Neural cell (in vitro differentiated cells): ENCODE measurements around the gene HBA2. TPM values are rescaled to one million over a fixed set of nuclear protein-coding genes. Genes with fewer than 3 reads are reported as not detected.

Experiments used
- H2AFZ ChIP-seq: fragments of 200-600, 300-800 bp; sonication (generic), shearing (Covaris generic); 2 replicates; pipeline ENCODE4 v1.6.0; 2014; ENCODE audit warnings: low read depth, mild to moderate bottlenecking, antibody characterized with exemption, low read length, moderate library complexity
- H3F3A ChIP-seq: fragments of 200-600 bp; shearing (Covaris generic); 2 replicates; pipeline ENCODE4 v1.6.1; 2016; ENCODE audit warnings: mild to moderate bottlenecking, moderate library complexity, mixed read lengths, antibody characterized with exemption, low read length; ENCODE audit not compliant: insufficient read depth, poor library complexity, severe bottlenecking
- H3K27ac ChIP-seq: fragments of 200-600, 300-800 bp; sonication (generic), shearing (Covaris generic); 2 replicates; pipeline ENCODE4 v1.5.1; 2014; ENCODE audit warnings: mild to moderate bottlenecking, low read length, moderate library complexity
- H3K27me3 ChIP-seq: fragments of 300-800, 200-600 bp; sonication (generic), shearing (Covaris generic); 2 replicates; pipeline ENCODE4 v1.6.0; 2014; ENCODE audit warnings: mild to moderate bottlenecking, low read depth, low read length, moderate library complexity; ENCODE audit not compliant: insufficient read depth
- H3K36me3 ChIP-seq: fragments of 300-800, 200-600 bp; sonication (generic), shearing (Covaris generic); 2 replicates; pipeline ENCODE4 v1.5.1; 2014; ENCODE audit warnings: mild to moderate bottlenecking, antibody characterized with exemption, low read length, moderate library complexity; ENCODE audit not compliant: insufficient read depth
- H3K4me2 ChIP-seq: fragments of 300-800, 200-600 bp; sonication (generic), shearing (Covaris generic); 2 replicates; pipeline ENCODE4 v1.6.0; 2014; ENCODE audit warnings: mild to moderate bottlenecking, low read length
- H3K4me3 ChIP-seq: fragments of 300-800, 200-600 bp; sonication (generic), shearing (Covaris generic); 2 replicates; pipeline ENCODE4 v1.5.1; 2014; ENCODE audit warnings: mild to moderate bottlenecking, low read length, moderate library complexity
- H3K79me2 ChIP-seq: fragments of 200-600 bp; shearing (Covaris generic); replicated peaks from 2 replicates; pipeline ENCODE4 v1.6.0; 2014; ENCODE audit warnings: mild to moderate bottlenecking, low read length, moderate library complexity; ENCODE audit not compliant: insufficient read depth
- H3K9ac ChIP-seq: fragments of 300-800, 200-600 bp; sonication (generic), shearing (Covaris generic); 2 replicates; pipeline ENCODE4 v1.6.1; 2016; ENCODE audit warnings: mild to moderate bottlenecking, low read length, mixed read lengths
- H3K9me2 ChIP-seq: fragments of 200-600 bp; shearing (Covaris generic); 2 replicates; pipeline ENCODE4 v1.6.1; 2016; ENCODE audit warnings: mild to moderate bottlenecking, low read length, mixed read lengths; ENCODE audit not compliant: insufficient read depth
- H3K9me3 ChIP-seq: fragments of 200-600, 300-800 bp; sonication (generic), shearing (Covaris generic); 2 replicates; pipeline ENCODE4 v1.6.1; 2016; ENCODE audit warnings: mild to moderate bottlenecking, mixed run types, low read length, moderate library complexity, mixed read lengths
- H4K20me1 ChIP-seq: fragments of 200-600 bp; shearing (Covaris generic); 2 replicates; pipeline ENCODE4 v1.6.1; 2016; ENCODE audit warnings: mild to moderate bottlenecking, mixed run types; ENCODE audit not compliant: insufficient read depth
- EP300 ChIP-seq: fragments of 450-650 bp; conservative IDR thresholded peaks from 2 replicates; pipeline ENCODE4 v1.6.1; 2014; ENCODE audit warnings: antibody characterized with exemption, mild to moderate bottlenecking, moderate library complexity; ENCODE audit not compliant: poor library complexity, severe bottlenecking
- EZH2 ChIP-seq: fragments of 200-600, 300-800 bp; shearing (Covaris generic), sonication (generic); IDR thresholded peaks from 2 replicates; pipeline ENCODE4 v1.6.1; 2014; ENCODE audit warnings: antibody characterized with exemption, low read length, borderline replicate concordance, mild to moderate bottlenecking; ENCODE audit not compliant: insufficient read depth, poor library complexity, severe bottlenecking
- MXI1 ChIP-seq: fragments of 450-650 bp; conservative IDR thresholded peaks from 2 replicates; pipeline ENCODE4 v1.6.1; 2014; ENCODE audit warnings: antibody characterized with exemption, mild to moderate bottlenecking; ENCODE audit not compliant: poor library complexity, severe bottlenecking
- POLR2AphosphoS5 ChIP-seq: IDR thresholded peaks from 2 replicates; pipeline ENCODE4 v1.6.1; 2012
- RAD21 ChIP-seq: fragments of 450-650 bp; conservative IDR thresholded peaks from 2 replicates; pipeline ENCODE4 v1.6.1; 2014; ENCODE audit warnings: antibody characterized with exemption, mild to moderate bottlenecking, moderate library complexity
- REST ChIP-seq: IDR thresholded peaks from 2 replicates; pipeline ENCODE4 v1.6.1; 2012; ENCODE audit warnings: borderline replicate concordance
- SMC3 ChIP-seq: fragments of 450-650 bp; conservative IDR thresholded peaks from 2 replicates; pipeline ENCODE4 v1.6.1; 2014; ENCODE audit warnings: antibody characterized with exemption, mild to moderate bottlenecking, moderate library complexity; ENCODE audit not compliant: poor library complexity
- TAF1 ChIP-seq: IDR thresholded peaks from 2 replicates; pipeline ENCODE4 v1.6.1; 2012; ENCODE audit warnings: low read depth
- polyA plus RNA-seq: library from polyadenylated mRNA; depleted of rRNA; stranded (reverse); fragments of >200 nt; gene quantifications from 2 replicates; pipeline ENCODE4 v1.2.3, GENCODE V29; 2014
- TF ChIP-seq, protein P1 (sequence below): fragments of 450-650 bp; IDR thresholded peaks from 2 replicates; pipeline ENCODE4 v1.5.1; 2014; ENCODE audit warnings: antibody characterized with exemption, mild to moderate bottlenecking, moderate library complexity; ENCODE audit not compliant: poor library complexity, severe bottlenecking

The HBA2 gene
- polyA plus RNA-seq, 1 donor from 2014 or later: not detected

DNA sequence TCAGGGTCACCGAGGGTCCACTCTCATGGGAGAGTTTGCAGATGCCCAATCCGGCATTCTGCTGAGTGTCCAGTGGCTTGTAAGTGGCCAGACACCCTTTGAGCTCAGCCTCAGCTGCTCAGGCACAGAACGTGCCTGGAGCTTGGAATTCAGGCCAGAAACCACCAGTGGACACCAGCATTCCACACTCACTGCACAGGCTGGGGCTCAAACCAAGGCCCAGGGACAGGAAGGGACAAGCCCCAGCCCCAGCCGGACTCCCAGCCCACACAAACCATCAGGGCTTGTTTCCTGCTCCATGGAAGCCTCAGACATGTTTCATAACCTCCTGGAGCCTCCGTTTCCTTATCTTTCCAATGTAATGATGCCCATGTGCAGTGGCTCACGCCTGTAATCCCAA lies 29.2 kb upstream of the HBA2 start:
- Histone ChIP-seq H4K20me1 (no peaks in the 10 kb centered on the region), H3K36me3 (no peaks in the 10 kb centered on the region), H3K4me3 (no peak overlapping the region), H3K27me3 (no peaks in the 10 kb centered on the region), H3K79me2 (no peaks in the 10 kb centered on the region), H2AFZ (no peak overlapping the region), H3K9me3 (no peaks in the 10 kb centered on the region), H3K9ac (no peak overlapping the region), H3K4me2 (no peak overlapping the region), H3K27ac (no peak overlapping the region), H3F3A (no peaks in the 10 kb centered on the region), H3K9me2 (no peaks in the 10 kb centered on the region)
- TF ChIP-seq MXI1: no peak
- no peak for TF ChIP-seq SMC3
- no peak for TF ChIP-seq TAF1
- no peak for TF ChIP-seq RAD21
- TF ChIP-seq, protein P1, sequence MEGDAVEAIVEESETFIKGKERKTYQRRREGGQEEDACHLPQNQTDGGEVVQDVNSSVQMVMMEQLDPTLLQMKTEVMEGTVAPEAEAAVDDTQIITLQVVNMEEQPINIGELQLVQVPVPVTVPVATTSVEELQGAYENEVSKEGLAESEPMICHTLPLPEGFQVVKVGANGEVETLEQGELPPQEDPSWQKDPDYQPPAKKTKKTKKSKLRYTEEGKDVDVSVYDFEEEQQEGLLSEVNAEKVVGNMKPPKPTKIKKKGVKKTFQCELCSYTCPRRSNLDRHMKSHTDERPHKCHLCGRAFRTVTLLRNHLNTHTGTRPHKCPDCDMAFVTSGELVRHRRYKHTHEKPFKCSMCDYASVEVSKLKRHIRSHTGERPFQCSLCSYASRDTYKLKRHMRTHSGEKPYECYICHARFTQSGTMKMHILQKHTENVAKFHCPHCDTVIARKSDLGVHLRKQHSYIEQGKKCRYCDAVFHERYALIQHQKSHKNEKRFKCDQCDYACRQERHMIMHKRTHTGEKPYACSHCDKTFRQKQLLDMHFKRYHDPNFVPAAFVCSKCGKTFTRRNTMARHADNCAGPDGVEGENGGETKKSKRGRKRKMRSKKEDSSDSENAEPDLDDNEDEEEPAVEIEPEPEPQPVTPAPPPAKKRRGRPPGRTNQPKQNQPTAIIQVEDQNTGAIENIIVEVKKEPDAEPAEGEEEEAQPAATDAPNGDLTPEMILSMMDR: no peak
- TF ChIP-seq EZH2: no peak
- no peak for TF ChIP-seq REST
- TF ChIP-seq POLR2AphosphoS5: no peak
- no peak for TF ChIP-seq EP300

GRCh38 chr16:144797-145252 lies 27.9 kb upstream of the HBA2 start:
- no peaks in the 10 kb centered on the region for H3K9me2 ChIP-seq
- H3K27ac ChIP-seq: no peak overlapping the region
- H3K4me2 ChIP-seq: no peak overlapping the region
- no peak overlapping the region for H3K9ac ChIP-seq
- no peaks in the 10 kb centered on the region for H3K9me3 ChIP-seq
- H3K79me2 ChIP-seq: no peaks in the 10 kb centered on the region
- no peaks in the 10 kb centered on the region for H3K36me3 ChIP-seq
- no peak overlapping the region for H3K4me3 ChIP-seq
- no peaks in the 10 kb centered on the region for H3K27me3 ChIP-seq
- no peak for TF ChIP-seq SMC3
- no peak for TF ChIP-seq TAF1
- TF ChIP-seq EZH2: no peak
- no peak for TF ChIP-seq MXI1
- TF ChIP-seq RAD21: no peak
- TF ChIP-seq, protein P1: no peak
- no peak for TF ChIP-seq REST
- TF ChIP-seq EP300: no peak
- H3F3A ChIP-seq: no peaks in the 10 kb centered on the region
- H4K20me1 ChIP-seq: no peaks in the 10 kb centered on the region
- no peak overlapping the region for H2AFZ ChIP-seq
